Mammary epithelial cell (primary cell): Measurements from ENCODE around the gene TMEM255B.

Experiments
- CTCF ChIP-seq, 2 donors: IDR thresholded peaks in 1 of 2; conservative IDR thresholded peaks in 1 of 2; 2 replicates each; pipeline ENCODE4 v1.5.1; 2011 to 2012; ENCODE audit warnings: inconsistent platforms in 2 of 2, low read length in 2 of 2, mild to moderate bottlenecking in 2 of 2, control low read depth in 1 of 2, low read depth in 1 of 2; ENCODE audit not compliant: insufficient read depth in 1 of 2; ENCODE audit errors: extremely low read depth in 1 of 2
- EZH2 ChIP-seq: IDR thresholded peaks from 2 replicates; pipeline ENCODE4 v1.6.1; 2012; ENCODE audit warnings: low read length, inconsistent platforms, borderline replicate concordance

- TF ChIP-seq CTCF (conservative IDR thresholded peaks at IDR 0.05 in 1 of 2, IDR thresholded peaks at IDR 0.05 in 1 of 2; ENCODE audit: extremely low read depth in 1 of 2, insufficient read depth in 1 of 2, low read depth in 1 of 2, low read length in 2 of 2), result no peak
- no peak for TF ChIP-seq EZH2
Observed at GRCh38 chr13:113840541-113841352, 81.7 kb downstream of the TMEM255B start.
